Fibroblast of pulmonary artery (primary cell): ENCODE results near the gene NUDT8.
A peak's percentile ranks its signal among the peaks of the same experiment; 100 is the strongest.
"Not testable (repeated sequence)": the region's sequence is repeated elsewhere in the genome, so short reads cannot be mapped to it uniquely, and the experiment has no call there.

Experiments
- DNase-seq: peaks from one replicate; pipeline ENCODE4 v3.0.0-alpha.2; 2010; ENCODE audit warnings: low read depth
- H3K4me3 ChIP-seq: replicated peaks from 2 replicates; pipeline ENCODE4 v1.5.1; 2011; ENCODE audit warnings: low read depth, mild to moderate bottlenecking, control low read depth, low read length, moderate library complexity
- CTCF ChIP-seq: IDR thresholded peaks from 2 replicates; pipeline ENCODE4 v1.5.1; 2011; ENCODE audit warnings: mild to moderate bottlenecking, control low read depth, low read length, inconsistent platforms; ENCODE audit errors: missing control alignments

NUDT8 gene

GRCh38 chr11:67592880-67593564, 36.7 kb downstream of the NUDT8 start:
- no peak overlapping the region for H3K4me3 ChIP-seq
- DNase-seq: no peak
- no peak for TF ChIP-seq CTCF

DNA sequence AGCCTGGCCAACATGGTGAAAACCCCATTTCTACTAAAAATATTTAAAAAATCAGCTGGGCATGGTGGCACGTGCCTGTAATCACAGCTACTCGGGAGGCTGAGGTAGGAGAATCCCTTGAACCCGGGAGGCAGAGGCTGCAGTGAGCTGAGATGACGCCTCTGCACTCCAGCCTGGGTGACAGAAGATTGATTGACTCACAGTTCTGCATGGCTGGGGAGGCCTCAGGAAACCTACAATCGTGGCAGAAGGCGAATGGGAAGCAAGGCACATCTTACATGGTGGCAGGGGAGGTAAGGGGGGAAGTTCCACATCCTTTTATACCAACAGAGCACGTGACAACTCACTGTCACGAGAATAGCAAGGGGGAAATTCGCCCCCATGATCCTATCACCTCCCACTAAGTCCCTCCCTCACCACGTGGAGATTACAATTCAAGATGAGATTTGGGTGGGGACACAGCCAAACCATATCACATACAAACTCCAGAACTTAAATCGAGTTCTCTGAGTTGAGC, 40.8 kb downstream of the NUDT8 start:
- H3K4me3 ChIP-seq, DNase-seq: not testable (repeated sequence)

GRCh38 chr11:67588136-67588503, 41.6 kb downstream of the NUDT8 start:
- no peak for TF ChIP-seq CTCF
- H3K4me3 ChIP-seq: no peak overlapping the region
- no peak for DNase-seq

DNA sequence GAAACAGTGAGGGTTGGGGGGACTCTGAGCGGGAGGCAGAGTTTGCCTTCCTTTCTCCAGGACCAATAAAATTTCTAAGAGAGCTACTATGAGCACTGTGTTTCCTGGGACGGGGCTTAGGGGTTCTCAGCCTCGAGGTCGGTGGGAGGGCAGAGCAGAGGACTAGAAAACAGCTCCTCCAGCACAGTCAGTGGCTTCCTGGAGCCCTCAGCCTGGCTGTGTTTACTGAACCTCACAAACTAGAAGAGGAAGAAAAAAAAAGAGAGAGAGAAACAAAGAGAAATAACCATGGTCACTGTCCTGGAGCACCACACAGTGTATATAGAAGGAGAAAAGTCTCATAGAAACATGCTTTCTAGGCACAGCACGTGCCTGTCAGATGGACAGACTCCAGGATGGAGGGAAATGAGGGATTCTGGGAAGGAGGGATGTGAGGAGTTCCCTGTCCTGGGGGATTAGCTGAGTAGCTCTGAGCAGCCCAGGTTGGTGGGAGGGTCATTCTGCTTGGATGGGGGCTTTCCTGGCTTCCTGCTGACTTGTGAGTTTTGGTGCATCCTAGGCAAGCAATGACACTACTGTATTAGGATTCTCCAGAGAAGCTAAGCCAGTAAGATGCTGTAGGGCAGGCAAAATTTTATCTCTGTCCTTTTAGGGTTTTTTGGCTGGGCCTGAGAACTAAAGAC, 43.0 kb downstream of the NUDT8 start:
- DNase-seq: no peak
- TF ChIP-seq CTCF: no peak

DNA sequence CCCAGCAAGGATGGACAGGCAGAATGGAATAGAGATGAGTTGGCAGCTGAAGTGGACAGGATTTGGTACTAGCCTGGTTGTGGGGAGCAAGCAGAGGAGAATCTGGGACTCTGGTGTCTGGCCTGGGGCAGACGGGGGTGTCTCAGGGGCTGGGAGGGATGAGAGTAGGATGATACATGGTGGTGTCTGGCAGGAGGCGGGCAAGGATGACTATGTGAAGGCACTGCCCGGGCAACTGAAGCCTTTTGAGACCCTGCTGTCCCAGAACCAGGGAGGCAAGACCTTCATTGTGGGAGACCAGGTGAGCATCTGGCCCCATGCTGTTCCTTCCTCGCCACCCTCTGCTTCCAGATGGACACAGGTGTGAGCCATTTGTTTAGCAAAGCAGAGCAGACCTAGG, 43.8 kb downstream of the NUDT8 start:
- no peak overlapping the region for H3K4me3 ChIP-seq
- no peak for DNase-seq

More for the DNA sequence above, 43.0 kb downstream of the NUDT8 start:
- H3K4me3 ChIP-seq: no peak overlapping the region

DNA sequence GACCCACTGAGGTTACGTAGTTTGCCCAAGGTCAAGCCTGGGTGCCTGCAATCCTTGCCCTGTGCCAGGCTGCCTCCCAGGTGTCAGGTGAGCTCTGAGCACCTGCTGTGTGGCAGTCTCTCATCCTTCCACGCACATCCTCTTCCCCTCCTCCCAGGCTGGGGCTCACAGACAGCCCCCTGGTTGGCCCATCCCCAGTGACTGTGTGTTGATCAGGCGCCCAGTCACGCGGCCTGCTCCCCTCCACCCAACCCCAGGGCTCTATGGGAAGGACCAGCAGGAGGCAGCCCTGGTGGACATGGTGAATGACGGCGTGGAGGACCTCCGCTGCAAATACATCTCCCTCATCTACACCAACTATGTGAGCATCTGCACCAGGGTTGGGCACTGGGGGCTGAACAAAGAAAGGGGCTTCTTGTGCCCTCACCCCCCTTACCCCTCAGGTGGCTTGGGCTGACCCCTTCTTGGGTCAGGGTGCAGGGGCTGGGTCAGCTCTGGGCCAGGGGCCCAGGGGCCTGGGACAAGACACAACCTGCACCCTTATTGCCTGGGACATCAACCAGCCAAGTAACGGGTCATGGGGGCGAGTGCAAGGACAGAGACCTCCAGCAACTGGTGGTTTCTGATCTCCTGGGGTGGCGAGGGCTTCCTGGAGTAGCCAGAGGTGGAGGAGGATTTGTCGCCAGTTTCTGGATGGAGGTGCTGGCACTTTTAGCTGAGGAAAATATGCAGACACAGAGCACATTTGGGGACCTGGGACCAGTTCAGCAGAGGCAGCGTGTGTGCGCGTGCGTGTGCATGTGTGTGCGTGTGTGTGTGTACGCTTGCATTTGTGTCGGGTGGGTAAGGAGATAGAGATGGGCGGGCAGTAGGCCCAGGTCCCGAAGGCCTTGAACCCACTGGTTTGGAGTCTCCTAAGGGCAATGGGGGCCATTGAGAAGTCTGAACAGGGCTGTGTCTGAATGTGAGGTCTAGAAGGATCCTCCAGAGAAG, 44.6 kb downstream of the NUDT8 start:
- DNase-seq: no peak
- TF ChIP-seq CTCF: no peak
- H3K4me3 ChIP-seq: peak overlapping the region; percentile 69

More for the DNA sequence above, 43.8 kb downstream of the NUDT8 start:
- no peak for TF ChIP-seq CTCF

DNA sequence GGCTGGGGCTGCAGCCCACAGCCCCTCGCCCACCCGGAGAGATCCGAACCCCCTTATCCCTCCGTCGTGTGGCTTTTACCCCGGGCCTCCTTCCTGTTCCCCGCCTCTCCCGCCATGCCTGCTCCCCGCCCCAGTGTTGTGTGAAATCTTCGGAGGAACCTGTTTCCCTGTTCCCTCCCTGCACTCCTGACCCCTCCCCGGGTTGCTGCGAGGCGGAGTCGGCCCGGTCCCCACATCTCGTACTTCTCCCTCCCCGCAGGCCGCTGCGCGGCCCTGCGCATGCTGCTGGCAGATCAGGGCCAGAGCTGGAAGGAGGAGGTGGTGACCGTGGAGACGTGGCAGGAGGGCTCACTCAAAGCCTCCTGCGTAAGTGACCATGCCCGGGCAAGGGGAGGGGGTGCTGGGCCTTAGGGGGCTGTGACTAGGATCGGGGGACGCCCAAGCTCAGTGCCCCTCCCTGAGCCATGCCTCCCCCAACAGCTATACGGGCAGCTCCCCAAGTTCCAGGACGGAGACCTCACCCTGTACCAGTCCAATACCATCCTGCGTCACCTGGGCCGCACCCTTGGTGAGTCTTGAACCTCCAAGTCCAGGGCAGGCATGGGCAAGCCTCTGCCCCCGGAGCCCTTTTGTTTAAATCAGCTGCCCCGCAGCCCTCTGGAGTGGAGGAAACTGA, 45.4 kb downstream of the NUDT8 start:
- peak overlapping the region; percentile 69 for H3K4me3 ChIP-seq
- TF ChIP-seq CTCF: no peak
- DNase-seq: peak; percentile 60
